ENCODE measurements around the gene MUC5B.

The MUC5B gene

DNA sequence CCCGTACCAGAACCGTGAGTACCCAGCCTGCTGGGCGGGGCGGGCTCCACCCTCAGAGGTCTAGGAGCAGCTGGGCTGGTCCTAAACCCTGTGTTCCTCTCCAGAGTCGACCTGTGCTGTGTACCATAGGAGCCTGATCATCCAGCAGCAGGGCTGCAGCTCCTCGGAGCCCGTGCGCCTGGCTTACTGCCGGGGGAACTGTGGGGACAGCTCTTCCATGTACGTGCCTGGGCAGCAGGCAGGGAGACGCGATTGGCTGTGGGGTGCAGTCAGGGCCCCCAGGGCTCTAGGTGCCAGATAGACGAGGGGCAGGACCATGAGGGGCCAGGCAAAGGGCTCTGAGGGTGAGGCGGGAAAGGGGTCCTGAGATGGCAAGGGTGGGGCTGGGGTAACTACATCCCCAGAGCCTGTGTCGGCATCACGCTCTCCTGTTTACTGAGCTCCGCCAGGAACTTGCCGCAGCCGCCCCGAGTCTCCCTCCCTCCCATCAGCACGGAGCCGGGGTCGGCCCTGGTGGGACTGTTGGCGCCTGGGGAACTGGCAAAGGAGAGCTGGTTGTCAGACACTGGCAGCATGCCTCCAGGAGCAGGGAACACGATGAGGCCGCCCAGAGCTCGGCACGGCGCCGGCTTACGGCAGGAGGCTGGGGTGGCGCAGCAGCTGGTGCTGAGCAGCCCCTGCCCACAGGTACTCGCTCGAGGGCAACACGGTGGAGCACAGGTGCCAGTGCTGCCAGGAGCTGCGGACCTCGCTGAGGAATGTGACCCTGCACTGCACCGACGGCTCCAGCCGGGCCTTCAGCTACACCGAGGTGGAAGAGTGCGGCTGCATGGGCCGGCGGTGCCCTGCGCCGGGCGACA is 22.9 kb upstream of the MUC5B start:
- no peak overlapping the region for H3K27ac Mint-ChIP-seq
- no peaks in the 10 kb centered on the region for H3K36me3 Mint-ChIP-seq (ENCODE audit: low read depth)
- no peak for DNase-seq
- peaks cover under 1% of the 10 kb centered on the region for H3K27me3 Mint-ChIP-seq (ENCODE audit: low read depth, poor library complexity)
- no peaks in the 10 kb centered on the region for H3K4me1 Mint-ChIP-seq
- TF ChIP-seq, protein P1, sequence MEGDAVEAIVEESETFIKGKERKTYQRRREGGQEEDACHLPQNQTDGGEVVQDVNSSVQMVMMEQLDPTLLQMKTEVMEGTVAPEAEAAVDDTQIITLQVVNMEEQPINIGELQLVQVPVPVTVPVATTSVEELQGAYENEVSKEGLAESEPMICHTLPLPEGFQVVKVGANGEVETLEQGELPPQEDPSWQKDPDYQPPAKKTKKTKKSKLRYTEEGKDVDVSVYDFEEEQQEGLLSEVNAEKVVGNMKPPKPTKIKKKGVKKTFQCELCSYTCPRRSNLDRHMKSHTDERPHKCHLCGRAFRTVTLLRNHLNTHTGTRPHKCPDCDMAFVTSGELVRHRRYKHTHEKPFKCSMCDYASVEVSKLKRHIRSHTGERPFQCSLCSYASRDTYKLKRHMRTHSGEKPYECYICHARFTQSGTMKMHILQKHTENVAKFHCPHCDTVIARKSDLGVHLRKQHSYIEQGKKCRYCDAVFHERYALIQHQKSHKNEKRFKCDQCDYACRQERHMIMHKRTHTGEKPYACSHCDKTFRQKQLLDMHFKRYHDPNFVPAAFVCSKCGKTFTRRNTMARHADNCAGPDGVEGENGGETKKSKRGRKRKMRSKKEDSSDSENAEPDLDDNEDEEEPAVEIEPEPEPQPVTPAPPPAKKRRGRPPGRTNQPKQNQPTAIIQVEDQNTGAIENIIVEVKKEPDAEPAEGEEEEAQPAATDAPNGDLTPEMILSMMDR (IDR thresholded peaks at IDR 0.05) = no peak
- H3K4me3 Mint-ChIP-seq = no peak overlapping the region
- no peaks in the 10 kb centered on the region for H3K9me3 Mint-ChIP-seq

DNA sequence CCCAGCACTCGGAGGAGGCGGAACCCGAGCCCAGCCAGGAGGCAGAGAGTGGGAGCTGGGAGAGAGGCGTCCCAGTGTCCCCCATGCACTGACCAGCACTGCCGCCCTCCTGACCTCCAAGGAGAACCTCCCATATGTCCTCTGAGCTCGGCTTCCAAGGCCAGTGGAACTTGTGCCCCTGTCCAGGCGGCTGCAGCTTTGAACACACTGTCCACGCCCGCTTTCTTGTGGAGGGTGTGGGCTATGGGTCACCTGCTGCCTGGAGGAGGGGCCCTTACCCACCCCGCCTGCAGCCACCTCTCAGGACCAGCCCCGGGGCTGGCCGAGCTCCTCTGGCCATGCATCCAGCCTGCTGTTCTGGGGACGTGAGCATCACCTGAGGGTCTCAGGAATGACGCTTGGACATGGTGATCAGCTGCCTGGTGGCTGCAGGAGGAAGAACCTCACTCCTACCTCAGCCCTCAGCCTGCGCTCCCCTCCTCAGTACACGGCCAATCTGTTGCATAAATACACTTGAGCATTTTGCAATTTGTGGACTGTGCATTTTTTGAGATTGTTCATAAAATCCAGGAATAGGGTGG is 22.2 kb upstream of the MUC5B start:
- no peak for DNase-seq
- no peaks in the 10 kb centered on the region for H3K4me1 Mint-ChIP-seq
- H3K36me3 Mint-ChIP-seq (ENCODE audit: low read depth) = no peaks in the 10 kb centered on the region
- peaks cover 4% of the 10 kb centered on the region for H3K27me3 Mint-ChIP-seq (ENCODE audit: low read depth, poor library complexity)
- H3K9me3 Mint-ChIP-seq = no peaks in the 10 kb centered on the region
- TF ChIP-seq, protein P1 (IDR thresholded peaks at IDR 0.05) = no peak
- H3K4me3 Mint-ChIP-seq = no peak overlapping the region
- H3K27ac Mint-ChIP-seq = no peak overlapping the region

DNA sequence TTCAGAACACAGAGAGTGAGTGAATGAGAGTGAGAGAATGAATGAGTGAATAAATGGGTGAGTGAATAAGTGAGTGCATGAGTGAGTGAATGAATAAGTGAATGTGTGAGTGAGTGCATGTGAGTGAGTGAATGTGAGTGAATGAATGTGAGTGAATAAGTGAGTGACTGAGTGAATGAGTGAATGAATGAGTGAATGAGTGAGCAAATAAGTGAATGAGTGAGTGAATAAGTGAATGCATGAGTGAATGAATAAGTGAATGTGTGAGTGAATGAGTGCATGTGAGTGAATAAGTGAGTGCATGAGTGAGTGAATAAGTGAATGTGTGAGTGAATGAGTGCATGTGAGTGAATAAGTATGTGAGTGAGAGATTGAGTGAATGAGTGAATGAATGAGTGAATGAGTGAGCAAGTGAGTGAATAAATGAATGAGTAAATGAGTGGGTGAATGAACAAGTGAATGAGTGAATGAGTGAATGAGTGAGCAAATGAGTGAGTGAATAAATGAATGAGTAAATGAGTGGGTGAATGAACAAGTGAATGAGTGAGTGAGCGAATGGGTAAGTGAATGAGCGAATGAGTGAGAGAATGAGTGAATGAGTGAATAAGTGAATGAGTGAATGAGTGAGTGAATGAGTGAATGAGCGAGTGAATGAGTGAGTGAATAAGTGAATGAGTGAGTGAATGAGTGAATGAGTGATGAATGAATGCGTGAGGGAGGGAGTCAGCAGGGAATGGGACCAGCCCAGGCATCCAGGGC is 21.3 kb upstream of the MUC5B start:
- Mint-ChIP-seq H3K9me3 (no peaks in the 10 kb centered on the region), H3K36me3 (ENCODE audit: low read depth) (no peaks in the 10 kb centered on the region), H3K27ac (no peak overlapping the region), H3K4me3 (no peak overlapping the region), H3K4me1 (no peaks in the 10 kb centered on the region), H3K27me3 (ENCODE audit: low read depth, poor library complexity) (peaks cover 4% of the 10 kb centered on the region)
- DNase-seq = no peak
- TF ChIP-seq, protein P1 (IDR thresholded peaks at IDR 0.05) = no peak

DNA sequence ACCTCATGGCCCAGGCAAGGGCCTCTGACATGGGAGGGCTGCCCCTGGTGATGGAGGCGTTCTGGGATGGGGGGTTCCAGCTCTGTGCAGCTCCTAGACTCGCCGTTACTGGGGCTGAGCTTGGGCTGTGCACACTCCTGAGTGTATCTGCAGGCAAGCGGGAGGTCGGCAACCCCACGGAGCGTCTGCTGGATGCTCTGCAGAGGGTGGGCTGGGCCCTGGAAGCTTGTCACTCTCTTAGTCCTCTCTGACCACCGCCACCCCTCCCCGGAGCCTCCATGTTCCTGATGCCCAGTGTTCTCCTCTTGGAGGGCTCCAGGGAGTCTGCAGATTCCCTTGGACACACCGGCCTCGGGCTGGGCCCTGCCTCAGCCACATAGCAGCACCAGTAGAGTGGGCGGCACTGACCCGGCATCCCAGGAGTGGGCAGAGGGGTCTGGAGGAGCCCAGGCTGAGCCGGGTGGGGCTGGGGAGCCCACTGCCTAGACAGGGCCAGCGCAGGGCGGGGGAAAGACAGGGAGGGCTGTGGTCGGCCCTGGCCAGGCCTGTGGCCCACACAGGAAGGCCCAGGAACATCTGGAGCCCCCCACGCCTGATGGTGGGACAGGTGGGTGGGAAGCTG is 20.6 kb upstream of the MUC5B start:
- TF ChIP-seq, protein P1 (IDR thresholded peaks at IDR 0.05) = no peak
- no peaks in the 10 kb centered on the region for H3K9me3 Mint-ChIP-seq
- peaks cover 4% of the 10 kb centered on the region for H3K27me3 Mint-ChIP-seq (ENCODE audit: low read depth, poor library complexity)
- H3K4me3 Mint-ChIP-seq = no peak overlapping the region
- DNase-seq = no peak
- H3K36me3 Mint-ChIP-seq (ENCODE audit: low read depth) = no peaks in the 10 kb centered on the region
- H3K27ac Mint-ChIP-seq = no peak overlapping the region
- no peaks in the 10 kb centered on the region for H3K4me1 Mint-ChIP-seq

DNA sequence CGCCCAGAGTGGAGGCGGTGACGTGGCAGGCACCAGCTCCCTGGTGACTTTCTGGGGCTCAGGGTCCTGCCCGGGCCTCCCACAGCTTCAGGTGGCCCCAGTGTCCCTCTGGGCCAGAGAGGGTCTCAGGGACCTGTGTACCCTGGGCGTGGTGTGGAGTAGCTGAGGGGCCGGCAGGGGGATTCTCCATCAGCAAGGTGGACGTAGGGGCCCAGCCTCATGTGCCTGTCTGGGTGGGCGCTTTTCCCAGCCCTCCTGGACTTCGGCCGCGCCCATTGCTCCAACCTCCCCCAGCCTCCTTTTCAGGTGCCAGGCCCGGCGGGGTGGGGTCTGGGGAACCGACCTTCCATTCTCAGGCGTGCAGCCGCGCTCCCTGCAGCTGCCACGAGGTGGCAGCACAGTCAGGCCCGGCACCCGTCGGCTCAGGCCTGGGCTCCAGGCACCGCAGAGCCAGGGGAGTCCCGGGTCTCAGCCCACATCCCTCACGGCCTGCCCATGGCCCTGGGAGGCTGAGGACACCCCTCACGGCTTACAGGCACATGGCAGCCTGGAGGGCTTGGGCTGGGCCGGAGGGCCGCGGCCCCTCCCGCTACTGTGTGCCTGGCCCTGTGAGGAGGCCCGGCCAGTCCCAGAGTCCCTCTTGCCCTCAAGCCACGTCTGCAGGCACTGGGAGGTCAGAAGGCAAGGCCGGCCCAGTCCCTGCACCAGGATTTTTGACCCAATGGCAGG is 19.9 kb upstream of the MUC5B start:
- TF ChIP-seq, protein P1 (IDR thresholded peaks at IDR 0.05) = peak; percentile 91

More for the DNA sequence above, 19.9 kb upstream of the MUC5B start:
- H3K9me3 Mint-ChIP-seq = no peaks in the 10 kb centered on the region
- no peak overlapping the region for H3K27ac Mint-ChIP-seq
- H3K36me3 Mint-ChIP-seq (ENCODE audit: low read depth) = no peaks in the 10 kb centered on the region
- H3K27me3 Mint-ChIP-seq (ENCODE audit: low read depth, poor library complexity) = peaks cover 4% of the 10 kb centered on the region
- H3K4me1 Mint-ChIP-seq = no peaks in the 10 kb centered on the region
- peak; percentile 83 for DNase-seq
- no peak overlapping the region for H3K4me3 Mint-ChIP-seq
